Cardiac fibroblast (primary cell): ENCODE data around the gene MRPS21.
"Not testable (repeated sequence)": the region's sequence is repeated elsewhere in the genome, so short reads cannot be mapped to it uniquely, and the experiment has no call there.

ENCODE experiments used
- DNase-seq, 2 donors: peaks; one replicate each; pipeline versions ENCODE4 v3.0.0 to v3.0.0-alpha.2; 2010; ENCODE audit warnings: low read depth in 2 of 2
- H3K4me3 ChIP-seq, 2 donors: replicated peaks in 1 of 2; 1 replicate in 1 of 2; 2 replicates in 1 of 2; pipeline ENCODE4 v1.5.1; 2011; ENCODE audit warnings: low read depth in 2 of 2, low read length in 2 of 2, mild to moderate bottlenecking in 2 of 2, moderate library complexity in 1 of 2
- CTCF ChIP-seq: IDR thresholded peaks from one replicate; pipeline ENCODE4 v1.5.1; 2011; ENCODE audit warnings: low read depth, mild to moderate bottlenecking, low read length, inconsistent platforms

The MRPS21 gene

GRCh38 chr1:150299716-150300115, 6.1 kb downstream of the MRPS21 start:
- no peak for TF ChIP-seq CTCF
- no peak for DNase-seq
- H3K4me3 ChIP-seq, result no peak overlapping the region

GRCh38 chr1:150302338-150302737, 8.7 kb downstream of the MRPS21 start:
- no peak for TF ChIP-seq CTCF
- no peak overlapping the region for H3K4me3 ChIP-seq
- DNase-seq, result no peak

DNA sequence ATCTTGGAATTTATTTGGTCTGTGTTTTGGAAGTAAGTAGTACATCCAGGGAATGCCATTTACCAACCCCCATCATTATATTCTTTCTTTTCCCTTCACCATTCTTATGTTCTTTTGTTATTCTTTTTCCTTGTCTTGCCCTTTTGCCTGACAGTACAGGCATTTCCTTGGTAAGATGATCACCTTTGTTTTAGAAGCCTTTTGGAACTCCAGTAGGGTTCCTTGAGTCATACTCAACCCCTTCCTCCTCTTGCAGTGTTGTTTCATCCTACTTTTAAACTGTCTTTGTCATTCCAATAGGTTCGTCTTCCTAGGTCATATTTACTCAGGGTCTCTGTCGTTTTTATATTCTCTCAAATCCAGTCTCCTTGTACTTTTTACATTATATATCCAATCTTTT, 9.2 kb downstream of the MRPS21 start:
- TF ChIP-seq CTCF, result no peak
- H3K4me3 ChIP-seq, result no peak overlapping the region
- no peak for DNase-seq

DNA sequence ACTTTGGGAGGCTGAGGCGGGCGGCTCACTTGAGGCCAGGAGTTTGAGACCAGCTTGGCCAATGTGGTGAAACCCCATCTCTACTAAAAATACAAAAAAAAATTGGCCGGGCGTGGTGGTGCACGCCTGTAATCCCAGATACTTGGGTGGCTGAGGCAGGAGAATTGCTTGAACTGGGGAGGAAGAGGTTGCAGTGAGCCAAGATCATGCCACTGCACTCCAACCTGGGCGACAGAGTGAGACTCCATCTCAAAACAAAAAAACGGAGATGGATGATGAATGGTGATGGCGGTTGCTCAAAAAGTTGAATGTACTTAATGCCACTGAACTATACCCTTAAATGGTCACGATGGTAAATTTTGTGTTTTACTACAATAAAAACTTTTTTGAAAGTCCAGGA, 14.9 kb downstream of the MRPS21 start:
- not testable (repeated sequence) for H3K4me3 ChIP-seq, DNase-seq

DNA sequence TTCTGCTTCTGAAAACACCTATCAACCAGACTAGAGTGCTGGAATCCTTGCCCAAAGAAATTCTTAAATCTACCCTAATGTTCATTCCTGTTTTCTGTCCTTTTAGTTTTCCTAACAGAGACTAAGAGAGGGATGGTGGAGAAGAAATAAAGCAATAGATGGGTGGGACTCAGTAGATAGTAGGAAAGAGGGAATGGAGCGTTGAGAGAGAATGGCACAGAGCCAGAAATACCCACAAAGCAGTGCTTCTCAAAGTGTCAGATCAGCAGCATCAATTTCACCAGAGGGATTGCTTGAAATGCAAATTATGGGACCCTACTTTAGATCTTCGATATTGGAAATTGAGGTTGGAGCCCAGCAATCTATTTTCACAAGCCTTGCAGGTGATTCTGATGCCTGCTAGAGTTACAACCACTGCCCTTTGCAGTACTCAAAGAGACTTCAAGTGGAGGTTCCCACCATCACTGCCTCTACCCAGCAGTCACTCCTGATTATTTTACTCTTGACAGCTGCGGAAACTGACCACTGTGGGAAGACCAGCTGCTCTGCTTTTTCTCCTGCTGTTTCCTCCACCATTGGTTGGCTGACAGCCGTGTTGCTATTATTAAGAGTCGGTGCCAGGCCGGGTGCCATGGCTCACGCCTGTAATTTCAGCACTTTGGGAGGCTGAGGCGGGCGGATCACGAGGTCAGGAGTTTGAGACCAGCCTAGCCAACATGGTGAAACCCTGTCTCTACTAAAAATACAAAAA, 16.3 kb downstream of the MRPS21 start:
- DNase-seq, result no peak
- TF ChIP-seq CTCF, result no peak
- no peak overlapping the region for H3K4me3 ChIP-seq

- H3K4me3 ChIP-seq, result no peak overlapping the region
- no peak for DNase-seq
- no peak for TF ChIP-seq CTCF
Measured at GRCh38 chr1:150311762-150312161, 18.1 kb downstream of the MRPS21 start.

- not testable (repeated sequence) for H3K4me3 ChIP-seq, DNase-seq
Measured at GRCh38 chr1:150314691-150315090, 21.0 kb downstream of the MRPS21 start.

DNA sequence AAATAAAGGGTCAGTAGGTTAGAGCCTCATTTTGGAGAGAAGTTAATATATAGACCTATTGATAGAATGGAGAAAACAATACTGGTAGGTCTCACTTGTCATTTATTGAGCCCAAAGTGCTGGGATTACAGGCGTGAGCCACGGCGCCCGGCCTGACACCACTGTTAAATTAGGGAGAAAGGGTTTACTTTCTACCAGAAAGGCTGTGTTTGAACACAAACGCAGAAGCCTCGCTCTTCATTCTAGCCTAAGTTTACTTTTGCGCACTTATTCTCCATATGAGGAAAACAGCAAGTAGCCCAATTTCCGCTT, 27.0 kb downstream of the MRPS21 start:
- no peak for TF ChIP-seq CTCF
- peak overlapping the region; percentile 81 to 95 for H3K4me3 ChIP-seq
- peak in 1 of 2 donors; percentile 5 for DNase-seq
